PFSK-1 (cell line): ENCODE results near the gene SEC23IP.

Experiments
- POLR2AphosphoS5 ChIP-seq: IDR thresholded peaks from 2 replicates; pipeline ENCODE4 v1.6.1; 2012; ENCODE audit warnings: low read depth, mild to moderate bottlenecking, control low read depth, low read length, moderate library complexity
- REST ChIP-seq, 2 experiments: IDR thresholded peaks; 2 replicates each; pipeline versions ENCODE4 v1.6.1 to v1.8.0; 2011 to 2012; ENCODE audit warnings: low read depth in 2 of 2, low read length in 2 of 2, control low read depth in 1 of 2, inconsistent platforms in 1 of 2, mild to moderate bottlenecking in 1 of 2, moderate library complexity in 1 of 2; ENCODE audit not compliant: insufficient read depth in 1 of 2

GRCh38 chr10:119910689-119911088, 18.2 kb downstream of the SEC23IP start:
- TF ChIP-seq POLR2AphosphoS5, result no peak
- no peak for TF ChIP-seq REST (IDR thresholded peaks at IDR 0.05; ENCODE audit: insufficient read depth in 1 of 2, low read depth in 2 of 2, low read length in 2 of 2)
